ENCODE results near the gene FLOT1.
"Not testable (repeated sequence)": the region's sequence is repeated elsewhere in the genome, so short reads cannot be mapped to it uniquely, and the experiment has no call there.

The FLOT1 gene

GRCh38 chr6:30747300-30747687, 4.8 kb upstream of the FLOT1 start:
- no peak for DNase-seq (ENCODE audit: low read depth)

- no peak for DNase-seq (ENCODE audit: low read depth)
Measured at GRCh38 chr6:30744054-30744805, 1.7 kb upstream of the FLOT1 start, which contains the start of gene IER3. Gene IER3, minus strand, starts transcription at chr6:30744547. Its CDS starts 29 bp downstream, at chr6:30744518.

- no peak for DNase-seq (ENCODE audit: low read depth)
Measured at GRCh38 chr6:30743099-30744053, 889 bp upstream of the FLOT1 start.

GRCh38 chr6:30741789-30742315, 635 bp downstream of the FLOT1 start:
- no peak for DNase-seq (ENCODE audit: low read depth)

GRCh38 chr6:30741063-30741779, 1.3 kb downstream of the FLOT1 start:
- DNase-seq (ENCODE audit: low read depth), result no peak

- DNase-seq (ENCODE audit: low read depth), result no peak
Measured at GRCh38 chr6:30740540-30740870, 2.0 kb downstream of the FLOT1 start.

GRCh38 chr6:30738532-30738931, 4.0 kb downstream of the FLOT1 start:
- no peak for DNase-seq (ENCODE audit: low read depth)

GRCh38 chr6:30735668-30736314, 6.7 kb downstream of the FLOT1 start:
- DNase-seq (ENCODE audit: low read depth), result no peak

- DNase-seq (ENCODE audit: low read depth), result no peak
Measured at GRCh38 chr6:30732237-30732943, 10.1 kb downstream of the FLOT1 start.

- no peak for DNase-seq (ENCODE audit: low read depth)
Measured at GRCh38 chr6:30730601-30731435, 11.7 kb downstream of the FLOT1 start.

- no peak for DNase-seq (ENCODE audit: low read depth)
Measured at GRCh38 chr6:30727920-30728553, 14.4 kb downstream of the FLOT1 start.

- no peak for DNase-seq (ENCODE audit: low read depth)
Measured at GRCh38 chr6:30726506-30727413, 15.7 kb downstream of the FLOT1 start.

GRCh38 chr6:30725713-30726505, 16.6 kb downstream of the FLOT1 start:
- DNase-seq (ENCODE audit: low read depth), result no peak

GRCh38 chr6:30724906-30725667, 17.4 kb downstream of the FLOT1 start:
- no peak for DNase-seq (ENCODE audit: low read depth)

- not testable (repeated sequence) for DNase-seq (ENCODE audit: low read depth)
Measured at GRCh38 chr6:30723843-30724741, 18.4 kb downstream of the FLOT1 start.

All from CMK (cell line).